OCI-LY3 (cell line): Measurements from ENCODE around the gene GON7.
"Not testable (repeated sequence)": the region's sequence is repeated elsewhere in the genome, so short reads cannot be mapped to it uniquely, and the experiment has no call there.

Experiments
- H2AFZ ChIP-seq: fragments of 200-600, 300-600 bp; shearing (Covaris generic); 2 replicates; pipeline ENCODE4 v1.6.0; 2014; ENCODE audit warnings: antibody characterized with exemption, low read depth, low read length
- H3K27ac ChIP-seq: fragments of 200-600, 300-600 bp; sonication (generic); 2 replicates; pipeline ENCODE4 v1.5.1; 2014; ENCODE audit warnings: mild to moderate bottlenecking, low read length, moderate library complexity, mixed read lengths
- H3K27me3 ChIP-seq: fragments of 200-600, 300-600 bp; sonication (generic); 2 replicates; pipeline ENCODE4 v1.6.1; 2014; ENCODE audit warnings: low read depth, low read length, mixed read lengths
- H3K36me3 ChIP-seq: fragments of 200-600, 300-600 bp; sonication (generic); replicated peaks from 2 replicates; pipeline ENCODE3; 2014; ENCODE audit warnings: low read depth, low read length, mixed read lengths
- H3K4me1 ChIP-seq: fragments of 300-600, 200-600 bp; sonication (generic); 2 replicates; pipeline ENCODE4 v1.6.1; 2014; ENCODE audit warnings: low read length, mixed read lengths
- H3K4me2 ChIP-seq: fragments of 200-600, 300-600 bp; sonication (generic); 2 replicates; pipeline ENCODE4 v1.6.1; 2014; ENCODE audit warnings: low read length, mixed read lengths
- H3K4me3 ChIP-seq: fragments of 300-600, 200-600 bp; sonication (generic); 2 replicates; pipeline ENCODE4 v1.5.1; 2014; ENCODE audit warnings: antibody characterized with exemption, mild to moderate bottlenecking, low read length, moderate library complexity
- H3K79me2 ChIP-seq: fragments of 300-600, 200-600 bp; shearing (Covaris generic); 2 replicates; pipeline ENCODE4 v1.6.1; 2014; ENCODE audit warnings: mild to moderate bottlenecking, low read length, mixed read lengths
- H3K9ac ChIP-seq: fragments of 300-600, 200-600 bp; shearing (Covaris generic); 2 replicates; pipeline ENCODE4 v1.6.0; 2014; ENCODE audit warnings: mild to moderate bottlenecking, low read length, moderate library complexity
- H3K9me3 ChIP-seq: fragments of 200-600, 300-600 bp; shearing (Covaris generic); 2 replicates; pipeline ENCODE4 v1.6.1; 2014; ENCODE audit warnings: low read length, mixed read lengths; ENCODE audit not compliant: insufficient read depth
- H4K20me1 ChIP-seq: fragments of 200-600, 300-600 bp; sonication (generic); 2 replicates; pipeline ENCODE4 v1.6.1; 2016; ENCODE audit warnings: low read length, mixed read lengths; ENCODE audit not compliant: insufficient read depth
- CTCF ChIP-seq: fragments of 200-600, 300-600 bp; sonication (generic); IDR thresholded peaks from 2 replicates; pipeline ENCODE4 v1.5.1; 2014; ENCODE audit warnings: antibody characterized with exemption, low read length, low read depth
- EZH2phosphoT487 ChIP-seq: fragments of 200-600 bp; shearing (Covaris generic); IDR thresholded peaks from 2 replicates; pipeline ENCODE4 v1.6.1; 2018; ENCODE audit warnings: antibody characterized with exemption, mixed run types, low read depth

GON7 gene

GRCh38 chr14:93185349-93185720 lies 21.5 kb downstream of the GON7 start:
- Histone ChIP-seq H3K9ac (peak overlapping the region; percentile 92), H3K4me1 (peaks cover 16% of the 10 kb centered on the region), H3K36me3 (peaks cover 9% of the 10 kb centered on the region), H3K4me3 (peak overlapping the region; percentile 100), H2AFZ (peak overlapping the region; percentile 82), H3K4me2 (peak overlapping the region; percentile 98), H3K79me2 (peaks cover 36% of the 10 kb centered on the region), H3K27me3 (no peaks in the 10 kb centered on the region), H3K9me3 (no peaks in the 10 kb centered on the region), H3K27ac (peak overlapping the region; percentile 80), H4K20me1 (no peaks in the 10 kb centered on the region)
- TF ChIP-seq EZH2phosphoT487: no peak
- no peak for TF ChIP-seq CTCF

- peaks cover 16% of the 10 kb centered on the region for H3K4me1 ChIP-seq
- H3K27me3 ChIP-seq: no peaks in the 10 kb centered on the region
- H3K9ac ChIP-seq: peak within 1 kb of the TSS; percentile 92
- TF ChIP-seq EZH2phosphoT487: no peak
- TF ChIP-seq CTCF: 0 out of 2 replicates have a peak, but pooled peaks have one; percentile 18
- H3K4me2 ChIP-seq: peak within 1 kb of the TSS; percentile 98
- H3K27ac ChIP-seq: peak within 1 kb of the TSS; percentile 80
- peaks cover 36% of the 10 kb centered on the region for H3K79me2 ChIP-seq
- H3K36me3 ChIP-seq: peaks cover 9% of the 10 kb centered on the region
- no peaks in the 10 kb centered on the region for H4K20me1 ChIP-seq
- H3K9me3 ChIP-seq: no peaks in the 10 kb centered on the region
- H2AFZ ChIP-seq: peak within 1 kb of the TSS; percentile 98
- H3K4me3 ChIP-seq: peak within 1 kb of the TSS; percentile 100
These were observed 22.2 kb downstream of the GON7 start, which contains the start of the genes LYSET and MOAP1 for GRCh38 chr14:93184391-93185348. LYSET (plus strand) TSS chr14:93185317; CDS start chr14:93185406, 89 bp downstream. MOAP1 (minus strand) TSS chr14:93184897; CDS start chr14:93184242, 655 bp downstream.

GRCh38 chr14:93183596-93184317 lies 23.1 kb downstream of the GON7 start:
- H3K4me2 ChIP-seq: peak overlapping the region; percentile 97
- peak overlapping the region; percentile 98; the same call in 1 of the 2 replicates for H2AFZ ChIP-seq
- H3K36me3 ChIP-seq: peaks cover 9% of the 10 kb centered on the region
- peak overlapping the region; percentile 80 for H3K27ac ChIP-seq
- peaks cover 16% of the 10 kb centered on the region for H3K4me1 ChIP-seq
- peaks cover 36% of the 10 kb centered on the region for H3K79me2 ChIP-seq
- TF ChIP-seq EZH2phosphoT487 (no peak), CTCF (no peak)
- H3K27me3 ChIP-seq: no peaks in the 10 kb centered on the region
- peak overlapping the region; percentile 100 for H3K4me3 ChIP-seq
- no peaks in the 10 kb centered on the region for H4K20me1 ChIP-seq
- peak overlapping the region; percentile 92 for H3K9ac ChIP-seq
- no peaks in the 10 kb centered on the region for H3K9me3 ChIP-seq

- Histone ChIP-seq H3K79me2 (no peaks in the 10 kb centered on the region), H3K27me3 (no peaks in the 10 kb centered on the region), H3K36me3 (no peaks in the 10 kb centered on the region), H3K4me3 (no peak overlapping the region), H2AFZ (no peak overlapping the region), H3K4me2 (no peak overlapping the region), H3K4me1 (no peaks in the 10 kb centered on the region), H3K9me3 (no peaks in the 10 kb centered on the region), H3K9ac (no peak overlapping the region), H4K20me1 (no peaks in the 10 kb centered on the region), H3K27ac (no peak overlapping the region)
- no peak for TF ChIP-seq CTCF
- no peak for TF ChIP-seq EZH2phosphoT487
These were observed 31.4 kb downstream of the GON7 start for GRCh38 chr14:93175492-93175891.

GRCh38 chr14:93174731-93175130 lies 32.1 kb downstream of the GON7 start:
- not testable (repeated sequence) for H3K4me2 ChIP-seq, H2AFZ ChIP-seq, H4K20me1 ChIP-seq, H3K9me3 ChIP-seq, H3K36me3 ChIP-seq, H3K4me3 ChIP-seq, H3K9ac ChIP-seq, H3K4me1 ChIP-seq, H3K79me2 ChIP-seq, H3K27me3 ChIP-seq, H3K27ac ChIP-seq
